WI38 (cell line): ENCODE results near the gene OR10G2.

Experiments
- H3K4me3 ChIP-seq: 2 replicates; pipeline ENCODE4 v1.5.1; 2011; ENCODE audit warnings: low read depth, mild to moderate bottlenecking, control low read depth, low read length
- CTCF ChIP-seq: IDR thresholded peaks from 2 replicates; pipeline ENCODE4 v1.5.1; 2012; ENCODE audit warnings: low read depth, mild to moderate bottlenecking, control low read depth, low read length

The OR10G2 gene

GRCh38 chr14:21634840-21635239 is at the start of gene OR10G2:
OR10G2 (minus strand) TSS chr14:21634940; CDS start chr14:21634842, 98 bp downstream.
- no peak within 1 kb of the TSS for H3K4me3 ChIP-seq
- TF ChIP-seq CTCF, result no peak

GRCh38 chr14:21680072-21680471 is 45.3 kb upstream of the OR10G2 start:
- no peak overlapping the region for H3K4me3 ChIP-seq
- no peak for TF ChIP-seq CTCF

- TF ChIP-seq CTCF, result no peak
- H3K4me3 ChIP-seq, result no peak overlapping the region
Observed at GRCh38 chr14:21675566-21675965, 40.8 kb upstream of the OR10G2 start.

- no peak for TF ChIP-seq CTCF
- H3K4me3 ChIP-seq, result no peak within 1 kb of the TSS
Observed at GRCh38 chr14:21673718-21674117, 39.0 kb upstream of the OR10G2 start, which contains the start of gene OR4E1. OR4E1 (minus strand) TSS chr14:21673818; CDS start chr14:21670935, 2,883 bp downstream.

GRCh38 chr14:21672116-21672515 is 37.4 kb upstream of the OR10G2 start:
- no peak for TF ChIP-seq CTCF
- H3K4me3 ChIP-seq, result no peak overlapping the region

GRCh38 chr14:21671371-21671770 is 36.6 kb upstream of the OR10G2 start:
- TF ChIP-seq CTCF, result no peak

GRCh38 chr14:21669284-21669683 is 34.5 kb upstream of the OR10G2 start:
- no peak overlapping the region for H3K4me3 ChIP-seq

More at GRCh38 chr14:21671371-21671770, 36.6 kb upstream of the OR10G2 start:
- no peak overlapping the region for H3K4me3 ChIP-seq

More at GRCh38 chr14:21669284-21669683, 34.5 kb upstream of the OR10G2 start:
- no peak for TF ChIP-seq CTCF
